Fibroblast of the conjunctiva (primary cell): ENCODE results near the gene ZBTB7C.
A peak's percentile ranks its signal among the peaks of the same experiment; 100 is the strongest.
"Not testable (repeated sequence)": the region's sequence is repeated elsewhere in the genome, so short reads cannot be mapped to it uniquely, and the experiment has no call there.

Experiments
- DNase-seq: peaks from one replicate; pipeline ENCODE4 v3.0.0-alpha.2; 2010; ENCODE audit warnings: low read depth

Gene ZBTB7C

DNA sequence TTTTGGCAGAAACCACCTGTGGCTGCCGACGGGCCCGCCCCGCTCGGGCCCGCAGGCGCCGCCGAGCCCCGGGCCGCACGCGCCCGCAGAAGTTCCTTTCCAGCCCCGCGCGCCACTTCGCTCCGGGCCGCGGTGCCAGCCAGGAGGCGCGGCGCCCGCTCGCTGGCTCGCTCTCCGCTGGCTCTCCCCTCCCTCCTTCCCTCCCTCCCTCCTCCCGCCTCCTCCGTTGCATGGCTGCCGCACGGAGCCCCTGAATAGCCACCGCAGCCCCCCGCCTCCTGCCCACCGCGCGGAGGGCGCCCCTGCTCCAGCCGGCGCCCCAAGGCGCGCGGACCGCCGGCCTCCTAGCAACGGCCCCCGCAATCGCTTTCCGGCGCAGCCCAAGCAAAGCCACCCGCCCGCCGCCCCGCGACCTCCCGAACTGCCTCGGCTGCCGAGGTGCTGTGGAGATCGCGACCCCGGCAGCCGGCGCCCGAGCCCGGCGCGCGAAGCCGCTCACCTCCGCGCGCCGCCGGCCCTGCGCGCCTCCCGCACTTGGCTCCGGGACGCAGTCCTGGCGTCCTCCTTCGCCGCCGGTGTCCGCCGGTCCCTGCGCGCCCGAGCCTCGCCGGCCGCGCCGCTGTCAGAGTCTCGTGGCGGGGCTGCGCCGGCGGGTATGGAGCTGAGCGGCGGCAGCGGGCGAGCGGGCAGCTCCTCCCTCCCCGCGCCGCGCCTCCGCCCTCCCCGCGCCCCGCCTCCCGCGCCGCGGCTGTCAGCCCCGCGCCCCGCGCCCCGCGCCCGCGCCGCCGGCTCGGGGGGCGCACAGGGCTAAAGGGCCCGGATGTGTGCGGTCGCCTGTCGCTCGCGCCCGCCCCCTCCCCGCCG, at the start of gene ZBTB7C:
ZBTB7C (minus strand) TSS at position 657 of the 864 bp plus-strand sequence.
- no peak for DNase-seq

DNA sequence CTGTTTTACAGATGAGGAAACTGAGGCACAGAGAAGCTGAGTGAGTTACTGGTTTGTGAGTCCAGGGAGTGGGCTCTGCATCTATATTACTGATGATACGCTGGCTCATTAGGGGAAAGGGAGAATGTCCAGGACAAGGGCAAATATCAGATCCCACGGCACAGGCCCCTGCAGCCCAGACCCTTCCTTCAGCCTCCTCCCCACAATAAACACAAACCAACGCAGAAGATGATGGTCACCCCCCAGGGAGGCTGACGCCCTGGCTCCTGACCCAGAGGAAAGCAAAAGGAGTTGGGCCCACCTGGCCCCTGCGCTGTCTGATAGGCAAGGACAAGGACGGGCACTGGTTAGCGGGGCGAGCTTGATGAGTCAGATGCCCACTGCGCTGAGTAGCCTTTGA, 47.7 kb upstream of the ZBTB7C start:
- DNase-seq: no peak

DNA sequence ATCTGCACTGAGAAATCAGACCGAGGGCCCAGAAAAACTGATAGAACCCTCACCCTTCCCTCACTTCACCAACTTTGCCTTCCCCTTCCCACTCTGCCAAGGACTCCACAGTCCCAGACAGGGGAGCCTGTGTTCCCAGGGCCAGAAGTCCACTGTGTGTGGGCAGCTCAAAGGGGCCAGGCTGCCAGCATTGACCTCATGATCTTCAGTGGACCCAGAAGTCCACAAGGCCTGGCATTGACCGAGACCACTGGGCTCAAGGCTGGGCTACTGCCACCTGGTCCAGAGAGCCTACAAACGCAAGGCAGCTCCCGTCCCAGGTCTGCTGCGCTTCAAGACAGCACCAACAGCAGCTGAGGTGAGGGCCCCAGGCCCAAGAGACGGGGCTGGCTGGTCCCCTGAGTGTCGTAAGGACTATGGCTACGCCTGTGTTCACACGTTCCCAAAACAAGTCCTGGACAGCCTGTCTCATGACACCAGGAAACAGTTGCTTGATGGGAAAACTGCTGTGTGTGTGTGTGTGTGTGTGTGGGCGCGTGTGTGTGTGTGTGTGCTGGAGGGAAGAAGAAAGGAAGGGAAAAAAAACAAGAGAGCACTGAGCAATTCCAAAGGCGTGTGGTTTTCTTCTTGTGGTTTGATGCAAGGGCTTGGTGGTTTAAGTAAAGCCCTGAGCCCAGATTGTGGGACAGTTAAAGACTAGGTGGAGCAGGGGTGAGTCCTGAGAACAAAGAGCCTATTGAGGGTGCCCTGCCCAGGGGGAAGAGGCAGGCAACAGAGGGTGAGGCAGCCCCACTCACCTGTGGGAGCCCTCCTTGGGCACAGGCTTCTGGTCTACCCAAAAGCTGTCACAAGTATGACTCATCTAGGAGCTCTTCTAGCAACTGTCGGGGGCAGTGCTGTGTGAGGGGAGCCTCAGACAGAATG, 46.6 kb upstream of the ZBTB7C start:
- DNase-seq: no peak

DNA sequence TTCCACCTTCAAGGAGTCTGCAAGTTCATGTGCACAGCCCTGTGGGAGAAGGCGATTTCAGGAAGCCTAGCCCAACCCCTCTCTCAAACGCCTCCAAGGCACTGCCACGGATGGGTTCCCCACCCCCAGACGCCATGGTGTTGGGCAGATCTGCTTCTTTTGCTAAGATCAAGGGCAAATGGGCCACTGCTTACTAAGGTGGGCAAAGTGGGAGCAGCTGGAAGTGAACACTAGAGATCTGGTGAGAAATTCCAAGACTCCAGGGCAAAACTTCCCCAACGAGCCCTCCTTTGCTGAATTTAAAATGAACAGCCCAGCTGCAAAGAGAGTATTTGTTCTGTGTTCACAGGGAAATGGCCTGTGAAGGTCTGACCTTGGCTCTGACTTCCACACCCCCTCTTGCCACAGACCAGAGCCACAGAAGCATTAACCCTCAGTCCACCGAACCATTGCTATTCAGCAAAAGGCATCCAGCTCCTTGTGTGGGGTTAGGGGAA, 45.1 kb upstream of the ZBTB7C start:
- no peak for DNase-seq

DNA sequence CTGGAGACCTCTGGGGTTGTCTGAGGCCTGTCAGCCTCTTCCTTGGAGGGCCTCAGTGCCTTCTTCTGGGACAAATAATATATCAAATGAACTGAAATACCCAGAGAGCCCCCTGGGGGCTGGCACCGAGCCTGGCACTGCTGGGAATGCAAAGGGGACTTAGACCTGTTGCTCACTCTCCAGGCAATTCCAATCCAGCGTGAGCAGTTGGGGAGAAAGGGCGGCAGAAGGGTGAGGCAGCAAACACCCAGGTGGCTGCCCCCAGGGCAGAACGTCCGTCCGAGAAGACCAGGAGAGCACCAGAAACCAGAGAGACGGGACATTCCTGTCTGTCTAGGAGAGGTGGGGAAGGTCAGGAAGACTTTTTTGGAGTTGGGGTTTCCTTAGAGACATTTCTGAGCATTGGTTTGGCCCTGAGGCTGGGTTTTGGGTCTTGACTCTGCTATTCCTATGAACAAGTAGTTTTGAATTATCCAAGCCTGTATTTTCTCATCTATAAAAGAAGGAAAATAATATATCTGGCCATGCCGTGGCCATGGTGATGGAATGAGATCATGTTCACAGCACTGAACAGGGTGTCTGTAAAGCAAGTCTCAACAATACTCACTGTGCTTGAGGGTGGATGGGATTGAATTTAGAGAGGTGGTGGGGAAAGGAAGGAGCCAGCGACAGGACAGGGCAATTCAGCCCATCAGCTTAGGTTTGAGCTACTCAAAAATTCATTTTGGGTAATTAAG, 44.3 kb upstream of the ZBTB7C start:
- DNase-seq: no peak

DNA sequence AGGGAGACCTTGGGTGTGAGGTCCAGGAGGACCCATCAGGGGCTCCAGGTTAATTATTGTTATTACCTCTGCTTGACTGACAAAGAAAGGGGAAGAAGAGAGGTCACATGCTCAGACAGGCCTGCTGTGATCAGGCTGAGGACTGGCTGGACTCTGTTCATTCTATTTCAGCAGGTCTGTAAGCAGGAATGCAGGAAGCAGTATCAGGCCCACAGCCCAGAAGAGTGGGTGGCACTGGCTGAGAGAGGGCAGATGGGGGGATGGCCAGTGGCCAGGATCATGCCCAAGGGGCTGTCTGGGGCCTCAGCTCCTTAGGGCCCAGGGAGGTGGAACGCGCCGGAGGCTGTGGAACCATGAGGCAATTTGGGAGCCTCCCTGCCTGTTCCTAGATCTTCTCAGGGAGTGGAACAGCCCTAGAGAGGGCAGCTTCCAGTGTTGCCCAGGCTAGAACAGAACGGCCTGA, 43.7 kb upstream of the ZBTB7C start:
- no peak for DNase-seq

DNA sequence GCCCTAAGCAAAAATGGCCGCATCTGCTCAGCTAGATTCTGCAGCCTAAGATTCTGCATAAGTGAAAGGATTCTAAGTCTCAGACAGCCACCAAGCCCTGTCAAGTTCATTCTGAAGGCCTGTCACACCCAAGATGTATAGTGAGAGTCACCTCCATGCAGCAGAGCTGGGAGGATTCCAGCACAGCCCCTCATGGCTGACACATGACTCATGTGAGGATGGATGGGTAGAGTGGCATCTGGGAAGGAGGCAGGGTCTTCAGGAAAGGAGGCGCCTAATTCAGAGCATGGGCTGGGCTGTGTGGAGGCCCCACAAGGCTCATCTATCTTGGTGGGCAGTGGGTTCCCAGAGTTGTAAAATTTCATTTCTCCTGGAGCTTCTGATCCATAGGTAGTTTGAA, 41.5 kb upstream of the ZBTB7C start:
- DNase-seq: no peak

DNA sequence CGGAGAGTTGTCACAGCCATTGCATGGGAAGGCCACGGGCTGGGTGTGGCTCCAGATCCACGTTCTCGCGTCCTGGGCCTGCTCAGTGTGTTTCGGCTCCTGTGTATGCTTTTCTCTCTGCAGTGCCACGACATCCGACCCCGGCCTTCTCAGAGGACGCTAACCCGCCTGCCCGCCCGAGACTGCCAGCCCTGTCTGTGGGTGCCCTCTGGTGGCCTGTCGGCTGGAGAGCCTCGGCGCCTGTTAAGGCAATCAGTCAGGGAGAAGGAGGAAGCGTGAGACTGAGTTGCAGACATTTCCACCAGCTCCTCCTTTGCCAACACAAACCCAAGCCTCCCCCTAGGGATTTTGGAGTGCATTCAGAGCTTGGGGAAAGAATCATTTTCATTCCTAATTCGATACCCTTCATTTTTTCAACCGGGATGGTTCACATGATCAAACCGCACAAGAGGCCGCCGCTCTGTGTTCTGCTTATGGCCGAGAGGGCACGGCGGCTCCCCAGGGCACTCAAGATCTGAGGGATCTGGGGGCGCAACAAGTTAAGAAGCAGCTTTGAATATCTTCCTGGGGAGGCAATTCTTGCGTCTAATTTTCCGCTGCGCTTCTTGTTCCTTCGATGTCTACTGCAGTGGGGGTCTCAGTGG, 37.5 kb upstream of the ZBTB7C start:
- peak; percentile 53 for DNase-seq

DNA sequence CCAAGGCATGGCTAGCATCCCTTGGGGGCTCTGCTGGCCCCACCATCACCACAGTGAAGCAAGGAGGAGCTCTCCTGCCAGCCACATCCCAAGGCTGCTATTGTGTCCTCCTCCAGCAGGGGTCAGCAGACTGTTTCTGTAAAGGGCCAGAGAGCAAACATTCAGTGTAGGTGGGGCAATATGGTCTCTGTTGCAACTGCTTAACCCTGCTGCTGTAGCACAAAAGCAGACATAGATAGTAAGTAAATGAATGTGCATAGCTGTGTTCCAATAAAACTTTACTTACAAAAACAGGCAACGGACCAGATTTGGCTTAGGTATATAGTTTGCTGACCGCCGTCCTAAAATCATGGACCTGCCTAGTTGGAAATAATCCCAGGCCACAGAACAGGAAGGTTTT, 36.4 kb upstream of the ZBTB7C start:
- peak; percentile 68 for DNase-seq

DNA sequence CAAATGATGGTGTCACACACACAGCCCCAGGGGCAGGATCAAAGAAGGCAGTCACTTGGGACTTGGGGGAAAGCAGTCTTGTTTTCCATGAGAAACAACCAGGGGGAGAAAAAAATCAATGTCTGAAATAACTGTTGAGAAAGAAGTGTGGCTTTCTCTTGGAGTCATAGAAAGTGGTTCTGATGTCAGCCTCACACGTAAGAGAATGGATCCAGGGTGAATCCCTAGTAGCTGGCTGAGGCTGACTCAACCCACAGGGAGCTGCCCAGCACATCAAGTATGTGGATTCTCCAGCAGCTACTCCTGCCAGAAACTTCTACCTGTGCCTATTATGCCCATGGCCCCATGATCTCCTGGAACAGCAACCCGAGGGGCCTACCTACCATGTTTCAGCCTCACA, 33.6 kb upstream of the ZBTB7C start:
- no peak for DNase-seq

DNA sequence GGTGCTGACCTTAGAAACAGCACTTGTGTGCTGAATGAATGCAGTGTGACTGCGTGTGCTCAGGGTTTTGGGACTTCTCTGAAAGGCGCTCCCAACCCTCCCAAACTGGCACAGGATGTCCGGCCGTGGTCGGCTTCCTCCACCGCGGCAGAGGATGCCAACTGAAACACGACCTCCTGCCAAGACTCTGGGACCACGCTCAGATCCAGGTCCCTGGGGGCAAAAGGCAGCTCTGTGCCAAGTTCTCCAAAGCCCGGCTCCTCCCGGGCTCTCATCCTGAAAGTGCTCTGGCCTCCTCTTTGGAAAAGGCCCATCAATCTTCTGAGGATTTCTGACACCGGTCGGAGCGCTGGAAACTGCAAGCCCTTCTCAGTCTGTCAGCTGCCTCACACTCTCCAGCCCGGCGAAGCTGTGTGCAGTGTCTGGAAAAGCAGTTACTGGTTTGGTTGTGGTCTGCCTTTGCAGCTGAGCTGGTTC, 32.3 kb upstream of the ZBTB7C start:
- DNase-seq: no peak

DNA sequence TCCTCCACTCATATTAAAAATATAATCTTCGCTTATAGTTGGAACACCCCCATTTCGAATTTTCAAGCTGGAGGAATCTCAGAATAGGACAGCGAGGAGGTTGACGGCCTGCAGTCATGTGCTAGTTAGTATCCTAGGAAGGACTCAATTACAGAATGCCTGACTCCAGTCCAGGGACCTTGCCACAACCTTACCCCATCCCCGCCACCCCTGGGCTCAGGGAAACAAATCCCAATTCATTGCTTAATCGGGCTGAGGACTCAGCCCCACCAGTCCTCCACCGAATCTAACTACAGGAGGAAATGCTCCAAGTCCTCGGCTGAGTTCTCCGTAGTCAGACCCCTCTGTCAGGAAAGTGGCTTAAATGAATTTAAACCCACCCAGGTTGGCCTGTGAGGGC, 31.7 kb upstream of the ZBTB7C start:
- DNase-seq: no peak

DNA sequence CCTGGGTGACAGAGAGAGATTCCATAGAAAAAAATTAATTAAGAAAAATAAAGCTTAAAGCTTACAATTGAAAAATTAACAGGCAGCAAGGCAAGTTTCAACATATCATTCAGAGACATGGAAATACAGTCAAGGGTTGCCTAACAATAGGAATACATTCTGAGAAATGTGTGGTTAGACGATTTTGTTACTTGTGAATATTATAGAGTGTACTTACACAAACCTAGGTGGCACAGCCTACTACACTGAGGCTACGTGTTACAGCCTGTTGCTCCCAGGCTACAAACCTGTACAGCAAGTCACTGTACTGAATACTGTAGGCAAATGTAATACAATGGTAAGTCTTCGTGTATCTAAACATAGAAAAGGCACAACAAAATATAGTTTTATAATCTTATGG, 27.7 kb upstream of the ZBTB7C start:
- DNase-seq: no peak

DNA sequence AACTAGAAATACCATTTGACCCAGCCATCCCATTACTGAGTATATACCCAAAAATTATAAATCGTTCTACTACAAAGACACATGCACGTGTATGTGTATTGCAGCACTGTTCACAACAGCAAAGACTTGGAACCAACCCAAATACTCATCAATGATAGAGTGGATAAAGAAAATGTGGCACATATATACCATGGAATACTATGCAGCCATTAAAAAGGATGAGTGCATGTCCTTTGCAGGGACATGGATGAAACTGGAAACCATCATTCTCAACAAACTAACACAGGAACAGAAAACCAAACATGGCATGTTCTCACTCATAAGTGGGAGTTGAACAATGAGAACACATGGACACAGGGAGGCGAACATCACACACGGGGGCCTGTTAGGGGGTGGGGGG, 25.2 kb upstream of the ZBTB7C start:
- not testable (repeated sequence) for DNase-seq

DNA sequence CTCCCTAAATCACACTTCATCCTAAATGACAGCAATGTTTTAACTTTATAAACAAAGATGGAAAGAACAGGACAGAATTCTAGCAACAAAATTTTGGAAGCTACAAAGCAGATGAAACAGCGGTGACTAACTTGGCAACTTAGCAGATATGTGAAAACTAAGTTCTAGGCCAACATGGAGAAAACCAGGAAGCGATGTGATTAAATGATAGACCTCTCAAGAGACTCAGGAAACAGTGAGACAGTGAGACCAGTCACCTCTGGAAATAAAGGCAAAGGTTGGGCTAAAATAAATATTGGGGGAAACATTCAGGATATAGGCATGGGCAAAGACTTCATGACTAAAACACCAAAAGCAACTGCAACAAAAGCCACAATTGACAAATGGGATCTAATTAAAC, 24.4 kb upstream of the ZBTB7C start:
- no peak for DNase-seq

DNA sequence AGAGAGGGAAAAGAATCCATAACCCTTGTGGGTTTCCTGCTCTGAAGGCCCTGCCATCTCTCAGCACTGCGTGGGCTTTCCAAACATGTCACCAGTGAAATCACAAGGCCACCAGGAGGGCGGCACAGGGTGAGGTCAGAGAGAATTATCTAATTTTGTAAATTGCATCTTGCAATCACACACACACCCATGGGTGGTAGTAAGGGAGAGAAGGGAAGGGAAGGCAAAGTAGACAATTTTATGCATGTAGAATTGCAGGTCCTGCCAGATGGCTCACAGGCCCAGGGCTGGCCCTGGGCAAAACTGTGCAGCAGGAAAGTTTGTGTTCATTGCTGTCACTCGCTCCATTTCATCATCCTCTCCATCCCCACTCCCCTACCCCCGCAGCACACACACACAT, 21.0 kb upstream of the ZBTB7C start:
- no peak for DNase-seq

DNA sequence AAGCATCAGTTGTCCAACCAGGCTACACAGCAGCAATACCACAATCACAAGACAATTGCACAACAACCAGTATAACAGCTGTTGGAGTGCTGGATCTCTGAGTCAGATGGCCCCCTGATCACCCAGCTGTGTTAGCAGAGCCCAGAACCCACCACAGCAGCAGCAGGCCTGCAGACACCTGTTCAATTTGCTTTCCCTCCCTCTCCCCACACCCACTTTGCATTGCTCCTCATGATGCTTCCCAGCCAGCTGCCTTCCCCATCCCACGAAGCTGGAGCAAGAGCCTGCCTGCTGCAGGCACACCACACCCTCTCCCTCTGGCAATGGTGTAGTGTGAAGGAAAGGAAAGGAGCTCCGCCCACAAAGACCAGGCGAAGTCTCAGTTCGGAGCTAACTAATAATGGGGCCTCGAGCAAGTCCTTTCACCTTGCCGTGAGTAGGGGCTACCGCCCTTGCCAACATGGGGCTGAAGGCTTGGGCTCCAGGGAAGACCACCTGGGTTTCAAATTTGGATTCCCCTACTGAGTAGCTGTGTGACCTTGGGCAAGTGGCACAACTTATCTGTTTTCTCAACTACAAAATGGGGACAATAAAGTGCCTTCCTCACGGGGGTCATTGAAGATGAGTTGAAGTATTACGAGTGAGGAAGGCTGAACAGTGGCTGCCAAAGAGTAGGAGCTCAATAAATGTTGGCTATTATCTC, 19.4 kb upstream of the ZBTB7C start:
- DNase-seq: no peak

DNA sequence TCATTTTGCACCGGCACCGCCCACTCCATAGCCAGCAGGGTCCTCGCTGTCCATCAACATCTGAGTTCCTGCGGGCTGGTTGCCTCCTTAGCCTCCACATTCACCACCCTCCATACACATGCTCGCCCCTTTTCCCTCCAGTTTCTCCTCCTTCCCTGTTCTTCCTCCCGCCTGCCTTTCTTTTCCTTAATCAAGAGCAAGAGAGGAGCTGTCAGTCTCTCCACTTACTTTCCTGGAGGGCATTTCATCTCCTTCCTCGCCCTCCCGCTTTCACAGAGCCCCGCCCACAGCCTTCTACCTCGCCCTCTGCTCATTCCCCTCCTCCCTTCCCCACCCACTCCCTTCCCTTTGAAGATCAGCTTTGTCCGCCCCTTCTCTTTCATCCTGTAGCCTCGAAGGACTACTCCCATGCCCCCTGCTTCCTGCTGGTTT, 13.8 kb upstream of the ZBTB7C start:
- DNase-seq: no peak

DNA sequence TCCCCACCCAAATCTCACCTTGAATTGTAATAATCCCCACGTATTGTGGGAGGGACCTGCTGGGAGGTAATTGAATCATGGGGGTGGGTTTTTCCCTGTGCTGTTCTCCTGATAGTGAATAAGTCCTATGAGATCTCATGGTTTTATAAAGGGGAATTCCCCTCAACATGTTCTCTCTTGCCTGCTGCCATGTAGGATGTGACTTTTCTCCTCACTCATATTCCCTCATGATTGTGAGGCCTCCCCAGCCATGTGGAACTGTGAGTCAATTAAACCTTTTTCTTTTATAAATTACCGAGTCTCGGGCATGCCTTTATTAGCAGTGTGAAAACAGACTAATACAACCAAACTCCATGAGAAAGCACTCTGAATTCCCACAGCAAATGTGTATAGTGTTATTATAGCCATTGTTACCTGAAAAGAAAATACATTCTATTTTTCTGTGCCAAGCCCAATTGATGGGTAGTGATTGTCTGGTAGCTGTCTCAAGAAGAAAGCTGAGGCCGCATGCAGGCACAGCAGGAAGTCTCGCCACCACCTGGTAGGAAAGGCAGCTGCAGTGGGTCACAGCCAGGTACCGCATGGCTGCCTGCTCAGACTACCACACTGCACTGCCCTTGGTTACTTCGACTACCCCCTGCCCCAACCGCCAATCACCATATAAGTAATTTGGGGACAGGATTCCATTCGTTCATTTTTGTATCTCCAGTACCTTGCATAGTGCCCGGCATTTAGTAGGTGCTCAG, 10.3 kb upstream of the ZBTB7C start:
- DNase-seq: no peak
